CD4-positive, alpha-beta memory T cell (primary cell): ENCODE data around the gene ANAPC10. TPM values are rescaled to one million over a fixed set of nuclear protein-coding genes. Genes with fewer than 3 reads are reported as not detected.

Experiments used
- CTCF ChIA-PET: fragments of 350-600 bp; sonication (Branson Sonifier 250); formaldehyde crosslinking; loops from one replicate; lab custom pipeline; 2021; ENCODE audit warnings: inconsistent platforms; ENCODE audit not compliant: partially characterized antibody; lab: Charles Lee
- POLR2A ChIA-PET: fragments of 350-600 bp; sonication (Branson Sonifier 250); formaldehyde crosslinking; loops from one replicate; lab custom pipeline; 2021; ENCODE audit not compliant: partially characterized antibody; lab: Charles Lee
- DNase-seq, 5 donors: peaks; one replicate each; pipeline versions ENCODE4 v3.0.0 to v3.0.0-alpha.2; 2020 to 2022; ENCODE audit warnings: mixed read lengths in 1 of 5
- H3K27ac ChIP-seq: one replicate; pipeline ENCODE4 v1.7.0; 2013; ENCODE audit warnings: low read depth, low read length
- H3K27me3 ChIP-seq: 2 replicates; pipeline ENCODE4 v1.7.0; 2013; ENCODE audit warnings: mild to moderate bottlenecking, low read length, moderate library complexity; ENCODE audit not compliant: insufficient read depth
- H3K36me3 ChIP-seq: 2 replicates; pipeline ENCODE4 v1.7.0; 2013; ENCODE audit warnings: mild to moderate bottlenecking, low read length, moderate library complexity; ENCODE audit not compliant: insufficient read depth
- H3K4me1 ChIP-seq: 2 replicates; pipeline ENCODE4 v1.7.0; 2013; ENCODE audit warnings: mild to moderate bottlenecking, low read length, moderate library complexity; ENCODE audit not compliant: insufficient read depth
- H3K4me3 ChIP-seq, 2 donors: one replicate each; pipeline ENCODE4 v1.7.0; 2013; ENCODE audit warnings: low read length in 2 of 2, mild to moderate bottlenecking in 1 of 2
- H3K9me3 ChIP-seq, 2 donors: one replicate each; pipeline ENCODE4 v1.7.0; 2013; ENCODE audit warnings: low read length in 2 of 2, control low read depth in 1 of 2; ENCODE audit not compliant: control insufficient read depth in 1 of 2
- H3K27ac Mint-ChIP-seq, 7 donors: one replicate each; pipeline ENCODE4 v1.8.0; 2020 to 2021; ENCODE audit warnings: mixed read lengths in 7 of 7, mild to moderate bottlenecking in 6 of 7, inconsistent platforms in 3 of 7, moderate library complexity in 3 of 7
- H3K27me3 Mint-ChIP-seq, 2 donors: one replicate each; pipeline ENCODE4 v1.8.0; 2020 to 2021; ENCODE audit warnings: mixed read lengths in 2 of 2
- H3K36me3 Mint-ChIP-seq, 2 donors: one replicate each; pipeline ENCODE4 v1.8.0; 2020 to 2021; ENCODE audit warnings: mixed read lengths in 2 of 2, inconsistent platforms in 1 of 2, mild to moderate bottlenecking in 1 of 2
- H3K4me1 Mint-ChIP-seq, 4 donors: one replicate each; pipeline ENCODE4 v1.8.0; 2020 to 2021; ENCODE audit warnings: mixed read lengths in 4 of 4, mild to moderate bottlenecking in 1 of 4
- H3K4me3 Mint-ChIP-seq, 8 donors: one replicate each; pipeline ENCODE4 v1.8.0; 2020 to 2021; ENCODE audit warnings: mixed read lengths in 8 of 8, mild to moderate bottlenecking in 7 of 8, moderate library complexity in 6 of 8, inconsistent platforms in 3 of 8
- H3K9me3 Mint-ChIP-seq, 8 donors: one replicate each; pipeline ENCODE4 v1.8.0; 2020 to 2021; ENCODE audit warnings: mixed read lengths in 8 of 8, mild to moderate bottlenecking in 5 of 8, inconsistent platforms in 3 of 8, moderate library complexity in 1 of 8
- intact Hi-C: fragments of 100-400 bp; cut with micrococcal nuclease; formaldehyde crosslinking; loops from one replicate; pipeline ENCODE4 v1.15.1; 2023
- polyA plus RNA-seq, 2 donors: library from polyadenylated mRNA; unstranded; fragments of 300-500 nt; fragmentation: Illumina TruSeq; gene quantifications; one replicate each; pipeline ENCODE4 v1.2.3, GENCODE V29; 2021
- total RNA-seq, 2 experiments: library from RNA; stranded (reverse); gene quantifications; one replicate each; pipeline ENCODE4 v1.2.3, GENCODE V29; 2021

Gene ANAPC10
- total and polyA plus RNA-seq, 4 experiments from 2014 or later = 14.8 to 40.1 (median 25.6) TPM

GRCh38 chr4:145043306-145043705 is 54.7 kb downstream of the ANAPC10 start:
- POLR2A ChIA-PET = no interaction called here
- Mint-ChIP-seq H3K27me3 (no peaks in the 10 kb centered on the region), H3K36me3 (peaks cover 6 to 12% of the 10 kb centered on the region in 2 donors), H3K27ac (no peak overlapping the region), H3K9me3 (no peaks in the 10 kb centered on the region), H3K4me1 (peaks cover 0 to 25% (median 7%) of the 10 kb centered on the region in 4 donors), H3K4me3 (no peak overlapping the region)
- H3K36me3 ChIP-seq = no peaks in the 10 kb centered on the region
- no peaks in the 10 kb centered on the region for H3K27me3 ChIP-seq
- DNase-seq = no peak
- H3K27ac ChIP-seq = no peak overlapping the region
- CTCF ChIA-PET = no interaction called here
- H3K9me3 ChIP-seq = no peaks in the 10 kb centered on the region
- H3K4me1 ChIP-seq = no peaks in the 10 kb centered on the region
- intact Hi-C loops = no loop called here
- H3K4me3 ChIP-seq = no peak overlapping the region

- Histone ChIP-seq H3K4me1 (no peaks in the 10 kb centered on the region), H3K27ac (no peak overlapping the region), H3K27me3 (no peaks in the 10 kb centered on the region), H3K9me3 (no peaks in the 10 kb centered on the region), H3K36me3 (no peaks in the 10 kb centered on the region), H3K4me3 (no peak overlapping the region)
- CTCF ChIA-PET = no interaction called here
- Mint-ChIP-seq H3K36me3 (peaks cover 5 to 12% of the 10 kb centered on the region in 2 donors), H3K9me3 (no peaks in the 10 kb centered on the region), H3K4me3 (no peak overlapping the region), H3K27ac (no peak overlapping the region), H3K27me3 (no peaks in the 10 kb centered on the region), H3K4me1 (peaks cover 0 to 20% (median 7%) of the 10 kb centered on the region in 4 donors)
- no peak for DNase-seq
- intact Hi-C loops = no loop called here
- POLR2A ChIA-PET = no interaction called here
Observed at GRCh38 chr4:145042601-145043285, 55.3 kb downstream of the ANAPC10 start.

DNA sequence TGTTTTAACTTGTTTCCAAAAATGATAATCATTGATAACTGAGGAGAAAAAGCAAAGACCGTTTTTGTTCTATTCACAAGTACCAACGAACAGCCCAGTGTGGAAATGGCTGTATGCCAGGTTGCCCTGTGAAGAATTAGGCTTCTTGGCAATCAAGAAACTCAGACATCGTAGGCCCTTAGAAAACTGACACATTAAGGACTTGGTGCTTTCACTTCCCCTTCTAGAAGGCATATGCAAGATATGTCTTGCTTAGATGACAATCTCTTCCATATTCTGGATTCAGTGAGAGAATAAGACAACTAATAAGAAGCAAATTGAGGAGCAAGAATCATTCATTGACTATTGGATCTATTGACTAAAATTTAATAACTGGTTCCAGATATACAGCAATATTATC is 56.6 kb downstream of the ANAPC10 start:
- no peak for DNase-seq
- H3K4me1 Mint-ChIP-seq = peaks cover 0 to 8% (median 6%) of the 10 kb centered on the region in 4 donors
- H3K27me3 Mint-ChIP-seq = no peaks in the 10 kb centered on the region
- no peak overlapping the region for H3K4me3 Mint-ChIP-seq
- ChIA-PET POLR2A (no interaction called here), CTCF (no interaction called here)
- H3K36me3 Mint-ChIP-seq = peaks cover 8 to 9% of the 10 kb centered on the region in 2 donors
- H3K27me3 ChIP-seq = no peaks in the 10 kb centered on the region
- H3K27ac Mint-ChIP-seq = no peak overlapping the region
- H3K9me3 ChIP-seq = no peaks in the 10 kb centered on the region
- H3K36me3 ChIP-seq = no peaks in the 10 kb centered on the region
- H3K9me3 Mint-ChIP-seq = no peaks in the 10 kb centered on the region
- no peaks in the 10 kb centered on the region for H3K4me1 ChIP-seq
- intact Hi-C loops = no loop called here
- H3K27ac ChIP-seq = no peak overlapping the region
- H3K4me3 ChIP-seq = no peak overlapping the region

DNA sequence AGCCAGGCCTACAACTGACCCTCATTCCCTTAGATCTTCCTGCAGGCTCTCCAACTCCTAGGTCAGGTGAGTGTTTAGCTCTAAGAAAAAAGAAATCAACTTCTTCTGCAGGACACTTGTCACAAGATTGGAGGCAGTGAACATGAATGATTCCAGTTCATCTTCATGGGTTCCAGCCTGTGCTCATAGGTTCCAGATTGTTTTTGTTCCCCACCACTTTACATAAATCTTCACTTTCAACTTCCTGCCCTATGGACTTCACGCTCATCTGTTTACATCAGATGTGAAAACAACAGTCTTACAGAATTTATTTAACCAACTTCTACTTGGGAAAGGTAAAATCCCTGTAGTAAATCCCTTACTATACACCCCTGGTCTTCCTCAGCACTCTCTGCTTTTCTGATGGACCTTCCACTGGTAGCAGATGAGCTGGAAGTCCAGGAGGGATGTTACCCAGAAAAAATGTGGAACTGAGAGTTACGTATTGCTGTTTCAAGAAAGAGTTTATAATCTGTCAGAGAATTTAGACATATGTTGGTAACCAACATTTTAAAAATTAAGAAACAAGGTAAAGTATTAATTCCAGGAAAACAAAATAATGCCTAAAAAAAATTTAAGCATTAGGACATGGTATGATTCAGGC is 62.4 kb downstream of the ANAPC10 start:
- H3K4me1 Mint-ChIP-seq = peaks cover 0 to 1% (median 0%) of the 10 kb centered on the region in 4 donors
- peaks cover 0 to 2% (median 0%) of the 10 kb centered on the region in 8 donors for H3K9me3 Mint-ChIP-seq
- ChIA-PET CTCF (no interaction called here), POLR2A (no interaction called here)
- no peak overlapping the region for H3K4me3 Mint-ChIP-seq
- no peak overlapping the region for H3K27ac Mint-ChIP-seq
- peaks cover 13% of the 10 kb centered on the region for H3K36me3 ChIP-seq
- no peak overlapping the region for H3K27ac ChIP-seq
- no peak for DNase-seq
- H3K4me1 ChIP-seq = no peaks in the 10 kb centered on the region
- H3K27me3 Mint-ChIP-seq = no peaks in the 10 kb centered on the region
- H3K36me3 Mint-ChIP-seq = peaks cover 50 to 59% of the 10 kb centered on the region in 2 donors
- intact Hi-C loops = no loop called here
- H3K9me3 ChIP-seq = no peaks in the 10 kb centered on the region
- no peaks in the 10 kb centered on the region for H3K27me3 ChIP-seq
- no peak overlapping the region for H3K4me3 ChIP-seq

DNA sequence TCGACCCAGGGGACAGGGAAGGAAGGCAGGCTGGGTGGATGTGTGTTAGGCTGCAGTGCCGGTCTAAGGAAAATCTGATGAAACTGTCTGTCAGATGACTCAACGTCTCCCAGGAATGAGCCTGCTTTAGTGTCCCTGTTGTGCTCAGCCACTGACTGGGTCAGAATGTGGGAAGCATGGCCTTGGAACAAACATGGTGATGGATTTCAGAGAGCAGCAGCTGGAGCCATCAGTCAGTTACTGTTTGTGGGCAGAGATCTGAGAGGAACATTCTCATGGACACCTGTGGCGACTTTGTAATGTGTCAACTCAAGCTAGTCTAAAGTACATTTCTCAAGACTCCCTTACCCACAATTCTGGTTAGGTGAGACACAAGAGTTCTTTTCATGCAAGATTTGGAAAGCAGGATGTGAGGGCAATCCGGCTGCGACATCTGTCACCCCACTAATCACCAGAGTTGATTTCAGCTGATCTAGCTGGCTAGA is 63.2 kb downstream of the ANAPC10 start:
- peaks cover 58 to 67% of the 10 kb centered on the region in 2 donors for H3K36me3 Mint-ChIP-seq
- Histone ChIP-seq H3K4me1 (no peaks in the 10 kb centered on the region), H3K4me3 (no peak overlapping the region), H3K9me3 (no peaks in the 10 kb centered on the region), H3K27ac (no peak overlapping the region), H3K36me3 (peaks cover 13% of the 10 kb centered on the region), H3K27me3 (no peaks in the 10 kb centered on the region)
- DNase-seq = no peak
- peaks cover 0 to 1% (median 0%) of the 10 kb centered on the region in 4 donors for H3K4me1 Mint-ChIP-seq
- intact Hi-C loops = no loop called here
- ChIA-PET CTCF (no interaction called here), POLR2A (no interaction called here)
- no peaks in the 10 kb centered on the region for H3K27me3 Mint-ChIP-seq
- H3K27ac Mint-ChIP-seq = no peak overlapping the region
- H3K4me3 Mint-ChIP-seq = no peak overlapping the region
- H3K9me3 Mint-ChIP-seq = peaks cover 0 to 2% (median 0%) of the 10 kb centered on the region in 8 donors

DNA sequence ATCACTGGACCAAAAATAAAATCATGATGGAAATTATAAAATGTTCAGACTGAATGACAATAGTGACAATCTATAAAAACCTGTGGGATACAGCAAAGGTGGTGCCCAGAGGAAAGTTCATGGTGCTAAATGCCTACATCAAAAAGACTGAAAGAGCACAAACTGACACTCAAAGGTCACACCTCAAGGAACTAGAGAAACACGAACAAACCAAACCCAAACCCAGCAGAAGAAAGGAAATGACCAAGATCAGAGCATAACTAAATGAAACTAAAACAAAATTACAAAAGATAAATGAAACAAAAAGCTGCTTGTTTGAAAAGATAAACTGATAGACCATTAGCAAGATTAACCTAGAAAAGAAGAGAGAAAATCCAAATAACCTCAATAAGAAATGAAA is 78.7 kb downstream of the ANAPC10 start:
- peak in 1 of 5 donors; percentile 9 for DNase-seq
- Mint-ChIP-seq H3K4me3 (peak overlapping the region in 7 of 8 donors; percentile 5 to 67 (median 20)), H3K4me1 (peaks cover 35 to 51% (median 40%) of the 10 kb centered on the region in 4 donors), H3K27me3 (no peaks in the 10 kb centered on the region), H3K9me3 (peaks cover 4 to 51% (median 29%) of the 10 kb centered on the region in 8 donors), H3K27ac (peak overlapping the region; percentile 53 to 88 (median 76)), H3K36me3 (peaks cover 31 to 52% of the 10 kb centered on the region in 2 donors)
- POLR2A ChIA-PET = no interaction called here
- CTCF ChIA-PET = no interaction called here
- Histone ChIP-seq H3K27me3 (no peaks in the 10 kb centered on the region), H3K4me3 (no peak overlapping the region), H3K9me3 (peaks cover 0 to under 1% of the 10 kb centered on the region in 2 donors), H3K36me3 (no peaks in the 10 kb centered on the region), H3K27ac (no peak overlapping the region), H3K4me1 (peaks cover 19% of the 10 kb centered on the region)
- intact Hi-C loops = no loop called here

DNA sequence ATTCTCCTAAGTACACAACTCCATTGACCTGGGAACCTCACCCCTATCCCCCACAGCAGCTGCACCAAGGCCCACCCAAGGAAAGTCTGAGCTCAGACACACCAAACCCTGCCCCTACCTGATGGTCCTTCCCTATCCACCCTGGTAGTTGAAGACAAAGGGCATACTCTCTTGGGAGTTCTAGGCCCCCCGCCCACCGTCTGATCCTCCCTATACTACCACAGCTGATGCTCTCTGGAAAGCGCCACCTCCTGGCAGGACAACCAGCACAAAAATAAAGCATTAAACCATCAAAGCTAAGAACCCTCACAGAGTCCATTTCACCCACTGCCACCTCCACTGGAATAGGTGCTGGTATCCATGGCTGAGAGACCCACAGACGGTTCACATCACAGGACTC is 83.6 kb downstream of the ANAPC10 start:
- Histone ChIP-seq H3K4me1 (peaks cover 5% of the 10 kb centered on the region), H3K4me3 (no peak overlapping the region), H3K27me3 (no peaks in the 10 kb centered on the region), H3K27ac (no peak overlapping the region), H3K9me3 (no peaks in the 10 kb centered on the region), H3K36me3 (no peaks in the 10 kb centered on the region)
- Mint-ChIP-seq H3K27ac (peak overlapping the region in 2 of 7 donors; percentile 24 to 27), H3K27me3 (no peaks in the 10 kb centered on the region), H3K9me3 (peaks cover 0 to 29% (median 11%) of the 10 kb centered on the region in 8 donors), H3K36me3 (peaks cover 20 to 46% of the 10 kb centered on the region in 2 donors), H3K4me3 (no peak overlapping the region), H3K4me1 (peaks cover 15 to 36% (median 26%) of the 10 kb centered on the region in 4 donors)
- POLR2A ChIA-PET = interaction anchor here (0.6 kb wide), 1 partner anchor 944 kb away, joined by 3 read pairs; no protein-coding TSS in a partner anchor
- no peak for DNase-seq
- intact Hi-C loops = no loop called here
- CTCF ChIA-PET = interaction anchor here (1.1 kb wide), 1 partner anchor 13 kb away, joined by 3 read pairs; no protein-coding TSS in a partner anchor
